HepG2 (cell line): ENCODE data around the gene CTDP1. TPM values are rescaled to one million over a fixed set of nuclear protein-coding genes. Genes with fewer than 3 reads are reported as not detected.

Experiments used
- AHDC1 ChIP-seq: sonication (generic); formaldehyde crosslinking; IDR thresholded peaks from 2 replicates; pipeline ENCODE4 v1.5.1; 2020; ENCODE audit warnings: mild to moderate bottlenecking, missing genetic modification reagents, borderline replicate concordance
- CREM ChIP-seq, 2 experiments: sonication (generic) in 1 of 2; formaldehyde crosslinking in 1 of 2; IDR thresholded peaks; 2 replicates each; pipeline versions ENCODE4 v1.4.0 to v1.6.1; 2016 to 2020; ENCODE audit warnings: antibody characterized with exemption in 1 of 2, mild to moderate bottlenecking in 1 of 2, missing genetic modification reagents in 1 of 2
- FOXP1 ChIP-seq, 2 experiments: fragments of 450-650 bp in 1 of 2; IDR thresholded peaks; 2 replicates each; pipeline ENCODE4 v1.6.1; 2017 to 2018; ENCODE audit warnings: antibody characterized with exemption in 1 of 2
- GABPB1 ChIP-seq: IDR thresholded peaks from 2 replicates; pipeline ENCODE4 v1.6.1; 2016; ENCODE audit warnings: mild to moderate bottlenecking, missing genetic modification reagents, moderate library complexity, missing compliant biosample characterization
- JARID2 ChIP-seq: sonication (generic); formaldehyde crosslinking; IDR thresholded peaks from 2 replicates; pipeline ENCODE4 v1.8.1; 2023; ENCODE audit warnings: missing genetic modification reagents, inconsistent platforms; ENCODE audit not compliant: insufficient replicate concordance
- JUND ChIP-seq: sonication (generic); formaldehyde crosslinking; IDR thresholded peaks from 2 replicates; pipeline ENCODE4 v1.8.0; 2022; ENCODE audit warnings: mild to moderate bottlenecking, missing genetic modification reagents
- MEIS2 ChIP-seq: sonication (generic); formaldehyde crosslinking; IDR thresholded peaks from 2 replicates; pipeline ENCODE4 v1.9.0; 2021; ENCODE audit warnings: mild to moderate bottlenecking, missing genetic modification reagents
- ZC3H13 ChIP-seq: sonication (generic); formaldehyde crosslinking; IDR thresholded peaks from 2 replicates; pipeline ENCODE4 v1.8.1; 2023; ENCODE audit warnings: mild to moderate bottlenecking, missing genetic modification reagents, moderate library complexity
- ZNF18 ChIP-seq: sonication (generic); formaldehyde crosslinking; IDR thresholded peaks from 2 replicates; pipeline ENCODE4 v1.8.0; 2022; ENCODE audit warnings: mild to moderate bottlenecking, missing genetic modification reagents; ENCODE audit not compliant: insufficient replicate concordance
- ZNF317 ChIP-seq: sonication (generic); formaldehyde crosslinking; IDR thresholded peaks from 2 replicates; pipeline ENCODE4 v1.5.0; 2020; ENCODE audit warnings: mild to moderate bottlenecking, missing genetic modification reagents
- ZNF589 ChIP-seq: sonication (generic); formaldehyde crosslinking; conservative IDR thresholded peaks from 2 replicates; pipeline ENCODE4 v1.8.0; 2022; ENCODE audit warnings: mild to moderate bottlenecking, moderate library complexity, missing genetic modification reagents
- ZNF609 ChIP-seq: sonication (generic); formaldehyde crosslinking; IDR thresholded peaks from 2 replicates; pipeline ENCODE4 v1.4.0; 2020; ENCODE audit warnings: mild to moderate bottlenecking, missing genetic modification reagents, borderline replicate concordance
- ZNF747 ChIP-seq: sonication (generic); formaldehyde crosslinking; IDR thresholded peaks from 2 replicates; pipeline ENCODE4 v1.8.1; 2023; ENCODE audit warnings: missing genetic modification reagents, mild to moderate bottlenecking, borderline replicate concordance
- ZSCAN20 ChIP-seq: sonication (generic); formaldehyde crosslinking; IDR thresholded peaks from 2 replicates; pipeline ENCODE4 v1.4.0; 2020; ENCODE audit warnings: missing genetic modification reagents, mild to moderate bottlenecking, borderline replicate concordance
- polyA plus RNA-seq, 8 experiments: library from polyadenylated mRNA; depleted of rRNA in 3 of 8; stranded (reverse) in 7 of 8; unstranded in 1 of 8; fragments of >200 nt; fragmentation: Illumina TruSeq in 4 of 8; extraction: Trizol in 4 of 8; gene quantifications; 2 replicates each; pipeline versions ENCODE4 v1.2.1 to v1.2.3, GENCODE V29; 2011 to 2016; ENCODE audit warnings: low read depth in 4 of 8, missing spikeins in 1 of 8, mixed read lengths in 1 of 8; ENCODE audit not compliant: insufficient read depth in 1 of 8
- total RNA-seq, 5 experiments: library from RNA; depleted of rRNA; stranded (reverse); fragments of >200 nt; fragmentation: Illumina TruSeq; extraction: Trizol; gene quantifications; 2 replicates each; pipeline ENCODE4 v1.2.3, GENCODE V29; 2016; ENCODE audit warnings: low read depth in 1 of 5

CTDP1 gene
- total and polyA plus RNA-seq, 2 of the 13 experiments (the other 11 are each of a cell fraction or from before 2014, with no cell fraction given): 6.9 to 11.0 TPM

- TF ChIP-seq ZNF747 (peak; percentile 54; the same call in 1 of the 2 replicates), ZNF317 (CRISPR knock-in tag) (0 out of 2 replicates have a peak, but pooled peaks have one; percentile 45), GABPB1 (CRISPR knock-in tag) (peak; percentile 27; the same call in 1 of the 2 replicates), FOXP1 (IDR thresholded peaks at IDR 0.05) (no peak), FOXP1 (CRISPR knock-in tag; IDR thresholded peaks at IDR 0.05) (peak; percentile 48; the same call in 1 of the 2 replicates), ZSCAN20 (no peak), CREM (IDR thresholded peaks at IDR 0.05) (peak; percentile 43), CREM (CRISPR knock-in tag; IDR thresholded peaks at IDR 0.05) (no peak), JUND (peak; percentile 60), ZC3H13 (CRISPR knock-in tag) (peak; percentile 29; the same call in 1 of the 2 replicates), MEIS2 (0 out of 2 replicates have a peak, but pooled peaks have one; percentile 44), ZNF18 (CRISPR knock-in tag) (peak; percentile 44), JARID2 (CRISPR knock-in tag) (no peak), ZNF589 (0 out of 2 replicates have a peak, but pooled peaks have one; percentile 25), AHDC1 (CRISPR knock-in tag) (peak; percentile 55; the same call in 1 of the 2 replicates), ZNF609 (CRISPR knock-in tag) (no peak)
These were observed 111.7 kb downstream of the CTDP1 start (continued) for GRCh38 chr18:79790996-79791972.
